ENCODE measurements around the gene C9orf50.

Gene C9orf50

DNA sequence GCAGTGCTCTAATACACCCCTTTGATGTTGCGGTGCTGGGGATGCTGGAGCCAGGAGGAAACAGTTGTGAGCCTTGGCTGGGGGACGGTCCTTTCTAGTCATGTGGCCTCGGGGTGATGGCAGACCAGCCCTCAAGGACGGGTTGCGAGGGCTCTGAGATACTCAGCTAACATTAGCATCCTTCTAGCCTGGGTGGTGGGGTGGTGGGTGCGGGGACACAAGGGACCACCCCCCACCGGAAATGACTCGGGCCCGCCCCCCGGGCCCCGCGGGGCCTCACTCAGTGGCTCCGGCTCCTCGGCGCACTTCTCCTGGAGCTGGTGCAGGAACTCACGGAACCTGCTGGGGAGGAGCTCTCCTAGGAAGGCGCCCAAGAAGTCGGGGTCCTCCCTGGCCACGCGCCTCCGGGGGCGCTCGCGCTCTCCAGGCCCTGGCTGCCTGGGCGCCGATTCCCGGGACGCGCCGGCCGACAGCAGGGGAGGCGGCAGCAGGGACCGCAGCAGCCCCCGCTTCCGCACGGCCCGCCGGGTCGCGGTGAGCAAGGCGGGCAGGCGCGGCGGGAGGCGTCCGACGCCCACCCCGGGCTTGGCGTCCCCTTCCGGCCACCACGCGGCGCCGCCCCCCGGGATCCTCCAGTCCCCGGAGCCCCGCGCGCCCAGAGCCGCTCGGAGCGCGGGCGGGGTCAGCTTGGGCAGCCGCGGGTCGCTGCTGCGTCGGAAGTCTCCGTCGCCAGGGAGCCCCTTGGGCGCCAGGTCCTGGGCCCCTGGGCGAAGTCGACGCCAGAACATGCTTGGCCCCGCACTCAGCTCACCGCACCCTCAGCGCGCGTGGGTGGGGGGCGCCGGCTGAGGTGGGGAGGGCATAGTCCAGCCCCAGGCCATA is 873 bp downstream of the C9orf50 start (continued):
- TF ChIP-seq, protein P1, sequence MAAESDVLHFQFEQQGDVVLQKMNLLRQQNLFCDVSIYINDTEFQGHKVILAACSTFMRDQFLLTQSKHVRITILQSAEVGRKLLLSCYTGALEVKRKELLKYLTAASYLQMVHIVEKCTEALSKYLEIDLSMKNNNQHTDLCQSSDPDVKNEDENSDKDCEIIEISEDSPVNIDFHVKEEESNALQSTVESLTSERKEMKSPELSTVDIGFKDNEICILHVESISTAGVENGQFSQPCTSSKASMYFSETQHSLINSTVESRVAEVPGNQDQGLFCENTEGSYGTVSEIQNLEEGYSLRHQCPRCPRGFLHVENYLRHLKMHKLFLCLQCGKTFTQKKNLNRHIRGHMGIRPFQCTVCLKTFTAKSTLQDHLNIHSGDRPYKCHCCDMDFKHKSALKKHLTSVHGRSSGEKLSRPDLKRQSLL (tag by site-specific recombination; IDR thresholded peaks at IDR 0.05), result peak; percentile 86
- TF ChIP-seq ZBTB1 (tag by site-specific recombination; IDR thresholded peaks at IDR 0.05) (no peak), ZNF2 (tag by site-specific recombination; IDR thresholded peaks at IDR 0.05) (no peak), ZNF600 (tag by site-specific recombination; IDR thresholded peaks at IDR 0.05) (peak; percentile 42), KLF9 (tag by site-specific recombination; IDR thresholded peaks at IDR 0.05; ENCODE audit: low read depth) (peak; percentile 46), KLF16 (tag by site-specific recombination; IDR thresholded peaks at IDR 0.05) (0 out of 2 replicates have a peak, but pooled peaks have one; percentile 27), SP2 (tag by site-specific recombination; IDR thresholded peaks at IDR 0.05) (peak; percentile 43), FEZF1 (tag by site-specific recombination; IDR thresholded peaks at IDR 0.05) (no peak), ZNF132 (tag by site-specific recombination; IDR thresholded peaks at IDR 0.05; ENCODE audit: borderline replicate concordance) (no peak), SALL2 (tag by site-specific recombination; IDR thresholded peaks at IDR 0.05; ENCODE audit: borderline replicate concordance) (no peak), ZNF660 (tag by site-specific recombination; IDR thresholded peaks at IDR 0.05) (peak; percentile 46; the same call in 1 of the 2 replicates), ZIC2 (tag by site-specific recombination; IDR thresholded peaks at IDR 0.05) (peak; percentile 55; the same call in 1 of the 2 replicates)
- TF ChIP-seq, protein P2, sequence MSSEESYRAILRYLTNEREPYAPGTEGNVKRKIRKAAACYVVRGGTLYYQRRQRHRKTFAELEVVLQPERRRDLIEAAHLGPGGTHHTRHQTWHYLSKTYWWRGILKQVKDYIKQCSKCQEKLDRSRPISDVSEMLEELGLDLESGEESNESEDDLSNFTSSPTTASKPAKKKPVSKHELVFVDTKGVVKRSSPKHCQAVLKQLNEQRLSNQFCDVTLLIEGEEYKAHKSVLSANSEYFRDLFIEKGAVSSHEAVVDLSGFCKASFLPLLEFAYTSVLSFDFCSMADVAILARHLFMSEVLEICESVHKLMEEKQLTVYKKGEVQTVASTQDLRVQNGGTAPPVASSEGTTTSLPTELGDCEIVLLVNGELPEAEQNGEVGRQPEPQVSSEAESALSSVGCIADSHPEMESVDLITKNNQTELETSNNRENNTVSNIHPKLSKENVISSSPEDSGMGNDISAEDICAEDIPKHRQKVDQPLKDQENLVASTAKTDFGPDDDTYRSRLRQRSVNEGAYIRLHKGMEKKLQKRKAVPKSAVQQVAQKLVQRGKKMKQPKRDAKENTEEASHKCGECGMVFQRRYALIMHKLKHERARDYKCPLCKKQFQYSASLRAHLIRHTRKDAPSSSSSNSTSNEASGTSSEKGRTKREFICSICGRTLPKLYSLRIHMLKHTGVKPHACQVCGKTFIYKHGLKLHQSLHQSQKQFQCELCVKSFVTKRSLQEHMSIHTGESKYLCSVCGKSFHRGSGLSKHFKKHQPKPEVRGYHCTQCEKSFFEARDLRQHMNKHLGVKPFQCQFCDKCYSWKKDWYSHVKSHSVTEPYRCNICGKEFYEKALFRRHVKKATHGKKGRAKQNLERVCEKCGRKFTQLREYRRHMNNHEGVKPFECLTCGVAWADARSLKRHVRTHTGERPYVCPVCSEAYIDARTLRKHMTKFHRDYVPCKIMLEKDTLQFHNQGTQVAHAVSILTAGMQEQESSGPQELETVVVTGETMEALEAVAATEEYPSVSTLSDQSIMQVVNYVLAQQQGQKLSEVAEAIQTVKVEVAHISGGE (tag by site-specific recombination; conservative IDR thresholded peaks at IDR 0.05; ENCODE audit: low read depth), result peak; percentile 53; the same call in 1 of the 2 replicates
- TF ChIP-seq, protein P3, sequence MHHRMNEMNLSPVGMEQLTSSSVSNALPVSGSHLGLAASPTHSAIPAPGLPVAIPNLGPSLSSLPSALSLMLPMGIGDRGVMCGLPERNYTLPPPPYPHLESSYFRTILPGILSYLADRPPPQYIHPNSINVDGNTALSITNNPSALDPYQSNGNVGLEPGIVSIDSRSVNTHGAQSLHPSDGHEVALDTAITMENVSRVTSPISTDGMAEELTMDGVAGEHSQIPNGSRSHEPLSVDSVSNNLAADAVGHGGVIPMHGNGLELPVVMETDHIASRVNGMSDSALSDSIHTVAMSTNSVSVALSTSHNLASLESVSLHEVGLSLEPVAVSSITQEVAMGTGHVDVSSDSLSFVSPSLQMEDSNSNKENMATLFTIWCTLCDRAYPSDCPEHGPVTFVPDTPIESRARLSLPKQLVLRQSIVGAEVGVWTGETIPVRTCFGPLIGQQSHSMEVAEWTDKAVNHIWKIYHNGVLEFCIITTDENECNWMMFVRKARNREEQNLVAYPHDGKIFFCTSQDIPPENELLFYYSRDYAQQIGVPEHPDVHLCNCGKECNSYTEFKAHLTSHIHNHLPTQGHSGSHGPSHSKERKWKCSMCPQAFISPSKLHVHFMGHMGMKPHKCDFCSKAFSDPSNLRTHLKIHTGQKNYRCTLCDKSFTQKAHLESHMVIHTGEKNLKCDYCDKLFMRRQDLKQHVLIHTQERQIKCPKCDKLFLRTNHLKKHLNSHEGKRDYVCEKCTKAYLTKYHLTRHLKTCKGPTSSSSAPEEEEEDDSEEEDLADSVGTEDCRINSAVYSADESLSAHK (tag by site-specific recombination; IDR thresholded peaks at IDR 0.05), result no peak
- TF ChIP-seq, protein P4, sequence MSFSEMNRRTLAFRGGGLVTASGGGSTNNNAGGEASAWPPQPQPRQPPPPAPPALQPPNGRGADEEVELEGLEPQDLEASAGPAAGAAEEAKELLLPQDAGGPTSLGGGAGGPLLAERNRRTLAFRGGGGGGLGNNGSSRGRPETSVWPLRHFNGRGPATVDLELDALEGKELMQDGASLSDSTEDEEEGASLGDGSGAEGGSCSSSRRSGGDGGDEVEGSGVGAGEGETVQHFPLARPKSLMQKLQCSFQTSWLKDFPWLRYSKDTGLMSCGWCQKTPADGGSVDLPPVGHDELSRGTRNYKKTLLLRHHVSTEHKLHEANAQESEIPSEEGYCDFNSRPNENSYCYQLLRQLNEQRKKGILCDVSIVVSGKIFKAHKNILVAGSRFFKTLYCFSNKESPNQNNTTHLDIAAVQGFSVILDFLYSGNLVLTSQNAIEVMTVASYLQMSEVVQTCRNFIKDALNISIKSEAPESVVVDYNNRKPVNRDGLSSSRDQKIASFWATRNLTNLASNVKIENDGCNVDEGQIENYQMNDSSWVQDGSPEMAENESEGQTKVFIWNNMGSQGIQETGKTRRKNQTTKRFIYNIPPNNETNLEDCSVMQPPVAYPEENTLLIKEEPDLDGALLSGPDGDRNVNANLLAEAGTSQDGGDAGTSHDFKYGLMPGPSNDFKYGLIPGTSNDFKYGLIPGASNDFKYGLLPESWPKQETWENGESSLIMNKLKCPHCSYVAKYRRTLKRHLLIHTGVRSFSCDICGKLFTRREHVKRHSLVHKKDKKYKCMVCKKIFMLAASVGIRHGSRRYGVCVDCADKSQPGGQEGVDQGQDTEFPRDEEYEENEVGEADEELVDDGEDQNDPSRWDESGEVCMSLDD (tag by site-specific recombination; IDR thresholded peaks at IDR 0.05), result peak; percentile 54; the same call in 1 of the 2 replicates
- TF ChIP-seq, protein P5, sequence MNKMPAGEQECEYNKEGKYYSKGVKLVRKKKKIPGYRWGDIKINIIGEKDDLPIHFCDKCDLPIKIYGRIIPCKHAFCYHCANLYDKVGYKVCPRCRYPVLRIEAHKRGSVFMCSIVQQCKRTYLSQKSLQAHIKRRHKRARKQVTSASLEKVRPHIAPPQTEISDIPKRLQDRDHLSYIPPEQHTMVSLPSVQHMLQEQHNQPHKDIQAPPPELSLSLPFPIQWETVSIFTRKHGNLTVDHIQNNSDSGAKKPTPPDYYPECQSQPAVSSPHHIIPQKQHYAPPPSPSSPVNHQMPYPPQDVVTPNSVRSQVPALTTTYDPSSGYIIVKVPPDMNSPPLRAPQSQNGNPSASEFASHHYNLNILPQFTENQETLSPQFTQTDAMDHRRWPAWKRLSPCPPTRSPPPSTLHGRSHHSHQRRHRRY (tag by site-specific recombination; IDR thresholded peaks at IDR 0.05), result no peak
